Activated naive CD8-positive, alpha-beta T cell (primary cell): ENCODE data around the gene ARHGAP45.
"Not testable (repeated sequence)": the region's sequence is repeated elsewhere in the genome, so short reads cannot be mapped to it uniquely, and the experiment has no call there.

Experiments used
- H3K27ac Mint-ChIP-seq: one replicate; pipeline ENCODE4 v1.8.0; 2021; ENCODE audit warnings: mixed read lengths
- H3K27me3 Mint-ChIP-seq: one replicate; pipeline ENCODE4 v1.8.0; 2021; ENCODE audit warnings: mixed read lengths
- H3K36me3 Mint-ChIP-seq: one replicate; pipeline ENCODE4 v1.8.0; 2021; ENCODE audit warnings: mixed read lengths
- H3K4me1 Mint-ChIP-seq: one replicate; pipeline ENCODE4 v1.8.0; 2021; ENCODE audit warnings: low read depth, mixed read lengths
- H3K4me3 Mint-ChIP-seq: one replicate; pipeline ENCODE4 v1.8.0; 2021; ENCODE audit warnings: mild to moderate bottlenecking, mixed read lengths
- H3K9me3 Mint-ChIP-seq: one replicate; pipeline ENCODE4 v1.8.0; 2021; ENCODE audit warnings: low read depth, mixed read lengths

The ARHGAP45 gene

DNA sequence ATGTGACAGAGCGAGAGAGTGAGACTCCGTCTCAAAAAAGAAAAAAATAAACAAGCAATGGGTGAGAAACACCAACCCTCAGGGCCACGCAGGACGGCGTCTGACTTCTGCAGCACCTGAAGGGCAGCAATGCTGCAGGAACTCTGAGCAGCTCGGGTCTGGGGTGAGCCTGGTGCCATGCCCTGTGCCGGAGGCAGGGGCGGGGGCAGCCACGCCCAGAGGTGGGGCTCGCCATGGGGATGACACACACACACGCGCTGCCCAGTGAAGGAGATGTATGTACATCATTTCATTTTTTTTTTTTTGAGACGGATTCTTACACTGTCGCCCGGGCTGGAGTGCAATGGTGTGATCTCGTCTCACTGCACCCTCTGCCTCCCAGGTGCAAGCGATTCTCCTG lies 61.1 kb downstream of the ARHGAP45 start:
- Mint-ChIP-seq H3K4me1 (peaks cover 17% of the 10 kb centered on the region), H3K27me3 (no peaks in the 10 kb centered on the region), H3K36me3 (no peaks in the 10 kb centered on the region), H3K27ac (peak overlapping the region; percentile 46), H3K9me3 (no peaks in the 10 kb centered on the region), H3K4me3 (no peak overlapping the region)

DNA sequence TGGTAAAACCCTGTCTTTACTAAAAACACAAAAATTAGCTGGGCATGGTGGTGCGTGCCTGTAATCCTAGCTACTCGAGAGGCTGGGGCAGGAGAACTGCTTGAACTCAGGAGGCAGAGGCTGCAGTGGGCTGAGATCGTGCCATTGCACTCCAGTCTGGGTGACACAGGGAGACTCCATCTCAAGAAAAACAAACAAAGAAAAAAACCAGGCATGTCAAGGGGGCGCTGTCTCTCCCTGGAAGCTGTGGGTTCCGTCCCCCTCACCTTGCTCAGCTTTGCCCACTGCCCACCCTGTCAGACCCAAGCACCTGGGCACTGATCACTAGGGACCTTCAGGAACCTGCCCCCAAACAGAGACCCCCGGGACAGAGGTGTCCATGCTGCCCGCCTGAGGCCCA lies 62.1 kb downstream of the ARHGAP45 start:
- not testable (repeated sequence) for H3K4me3 Mint-ChIP-seq, H3K9me3 Mint-ChIP-seq, H3K27me3 Mint-ChIP-seq, H3K27ac Mint-ChIP-seq, H3K36me3 Mint-ChIP-seq
- H3K4me1 Mint-ChIP-seq = peaks cover 17% of the 10 kb centered on the region

DNA sequence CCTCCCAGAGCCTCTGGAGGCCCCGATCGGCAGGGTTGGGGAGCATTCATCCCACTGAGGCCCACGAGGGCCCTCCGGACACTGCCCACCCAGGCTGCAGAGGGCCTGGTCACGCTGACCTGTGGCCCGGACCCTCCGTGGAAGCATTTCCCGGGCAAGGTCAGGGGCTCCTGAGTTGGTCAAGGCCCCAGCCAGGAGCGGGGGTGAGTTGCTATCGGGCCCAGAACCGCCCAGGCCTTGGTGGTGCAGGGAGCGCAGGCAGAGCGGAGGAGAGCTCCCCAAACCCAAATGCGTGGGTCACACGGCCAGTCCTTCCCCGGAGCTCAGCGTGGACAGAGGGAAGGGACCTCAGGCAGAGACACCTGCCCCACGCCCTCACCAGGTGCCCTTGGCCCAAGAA lies 62.6 kb downstream of the ARHGAP45 start:
- Mint-ChIP-seq H3K9me3 (no peaks in the 10 kb centered on the region), H3K4me3 (peak overlapping the region; percentile 83), H3K27ac (no peak overlapping the region), H3K27me3 (no peaks in the 10 kb centered on the region), H3K36me3 (no peaks in the 10 kb centered on the region), H3K4me1 (peaks cover 17% of the 10 kb centered on the region)

DNA sequence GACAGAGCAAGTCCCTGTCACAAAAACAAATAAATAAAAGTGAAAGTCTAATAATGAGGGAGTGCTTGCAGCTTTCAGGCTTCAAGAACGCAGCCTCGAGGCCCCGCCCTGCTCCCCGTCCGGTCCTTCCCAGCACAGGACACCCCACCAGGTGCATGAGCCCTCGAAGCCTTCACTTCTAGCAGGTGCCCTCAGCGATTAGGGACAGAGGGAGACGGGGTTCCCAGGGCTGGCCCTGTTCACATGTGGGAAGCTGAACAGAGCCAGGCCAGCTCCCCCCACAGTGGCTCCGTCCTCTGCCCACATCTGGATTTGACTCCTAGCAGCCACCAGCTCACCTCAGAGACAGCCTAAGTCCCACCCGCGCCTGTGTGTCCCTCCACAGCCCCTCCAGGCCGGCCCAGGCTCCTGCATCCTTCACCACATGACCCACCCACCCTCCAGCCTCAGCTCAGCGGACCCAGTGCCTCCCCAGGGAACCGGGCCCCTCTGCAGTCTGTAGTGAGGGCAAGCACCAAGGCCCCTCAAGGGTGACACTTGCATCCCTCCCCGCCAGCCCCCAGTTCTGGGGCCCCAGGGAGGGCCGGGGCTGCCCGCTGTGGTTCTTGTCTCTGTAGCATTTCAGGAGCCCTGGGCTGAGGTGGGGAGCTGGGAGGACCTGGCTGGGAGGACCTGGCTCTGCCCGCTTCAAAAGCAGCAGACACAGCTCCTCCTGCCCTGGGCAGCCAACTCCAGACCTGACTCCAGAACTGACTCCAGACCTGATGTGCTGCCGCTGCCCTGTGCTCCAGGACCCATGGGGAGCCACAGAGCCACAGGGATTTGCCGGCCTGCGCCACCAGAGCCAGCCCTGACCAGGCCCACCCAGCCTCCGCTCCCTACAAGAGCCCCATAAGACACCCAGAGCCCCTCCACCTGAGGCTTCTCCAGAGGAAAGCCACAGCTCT lies 64.1 kb downstream of the ARHGAP45 start:
- H3K4me3 Mint-ChIP-seq = peak overlapping the region; percentile 83
- no peaks in the 10 kb centered on the region for H3K9me3 Mint-ChIP-seq
- H3K4me1 Mint-ChIP-seq = peaks cover 17% of the 10 kb centered on the region
- H3K27ac Mint-ChIP-seq = peak overlapping the region; percentile 81
- H3K27me3 Mint-ChIP-seq = no peaks in the 10 kb centered on the region
- no peaks in the 10 kb centered on the region for H3K36me3 Mint-ChIP-seq

GRCh38 chr19:1131718-1132551 lies 65.0 kb downstream of the ARHGAP45 start:
- Mint-ChIP-seq H3K4me3 (peak overlapping the region; percentile 83), H3K27ac (peak overlapping the region; percentile 80), H3K36me3 (no peaks in the 10 kb centered on the region), H3K4me1 (peaks cover 19% of the 10 kb centered on the region), H3K27me3 (no peaks in the 10 kb centered on the region), H3K9me3 (no peaks in the 10 kb centered on the region)

DNA sequence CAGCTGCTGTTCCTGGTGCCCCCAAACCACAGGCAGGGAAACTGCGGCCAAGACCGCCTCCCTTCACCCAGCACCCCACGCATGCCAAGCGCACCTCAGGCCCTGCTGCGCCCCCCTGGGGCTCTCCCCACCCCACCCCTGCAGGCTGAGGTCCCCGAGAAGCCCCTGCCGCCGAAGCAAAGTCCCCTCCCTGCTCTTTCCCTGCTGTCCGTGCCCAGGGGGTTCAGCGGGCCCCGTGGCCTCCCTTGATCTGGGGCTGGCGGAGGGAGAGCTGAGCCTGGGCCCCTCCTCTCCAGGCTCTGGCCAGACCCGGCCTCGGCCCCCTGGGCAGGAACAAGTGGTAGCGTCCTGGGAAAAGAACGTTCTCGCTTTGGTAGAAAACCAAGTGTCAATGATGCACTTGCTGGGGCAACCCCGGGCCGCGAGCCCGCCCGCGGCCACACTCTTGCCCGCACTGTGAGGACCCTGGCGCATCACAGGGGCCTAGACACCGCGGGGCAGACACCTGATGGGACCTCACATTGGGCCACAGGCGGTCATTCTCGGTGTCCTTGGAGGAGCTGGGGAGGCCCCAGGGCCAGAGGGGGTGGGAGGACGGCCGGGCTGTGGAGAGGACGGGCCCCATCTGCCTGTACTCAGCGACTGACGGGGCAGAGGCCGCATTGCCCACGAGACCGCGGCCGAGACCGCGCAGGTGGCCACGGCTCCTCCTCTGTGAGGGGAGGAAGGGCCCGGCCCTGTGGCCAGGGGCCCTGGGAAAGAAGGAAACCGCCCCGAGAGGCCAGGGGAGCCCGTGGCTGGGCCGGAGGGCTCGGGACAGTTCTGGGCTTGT lies 65.8 kb downstream of the ARHGAP45 start:
- Mint-ChIP-seq H3K4me3 (peak overlapping the region; percentile 83), H3K36me3 (no peaks in the 10 kb centered on the region), H3K27me3 (no peaks in the 10 kb centered on the region), H3K4me1 (peaks cover 17% of the 10 kb centered on the region), H3K27ac (peak overlapping the region; percentile 80), H3K9me3 (no peaks in the 10 kb centered on the region)

DNA sequence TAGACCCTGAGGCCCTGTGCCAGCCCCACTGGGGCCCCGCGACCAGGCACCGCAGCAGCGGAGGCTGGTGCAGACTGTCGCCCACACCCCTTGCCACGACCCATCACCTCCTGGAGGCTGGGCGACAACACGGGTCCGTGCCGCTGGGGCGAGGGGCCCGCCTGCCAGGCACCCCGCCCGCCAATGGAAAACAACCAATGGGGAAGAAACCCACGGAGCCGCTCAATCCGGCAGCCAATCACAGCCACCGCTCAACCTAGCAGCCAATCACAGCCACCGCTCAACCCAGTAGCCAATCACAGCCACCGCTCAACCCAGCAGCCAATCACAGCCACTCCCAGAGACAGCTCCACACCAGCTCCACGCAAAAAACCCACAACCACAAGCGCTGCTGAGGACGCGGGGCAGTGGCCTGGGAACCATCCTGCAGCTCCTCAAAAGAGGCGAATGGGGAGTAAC lies 66.5 kb downstream of the ARHGAP45 start:
- Mint-ChIP-seq H3K36me3 (no peaks in the 10 kb centered on the region), H3K4me1 (peaks cover 15% of the 10 kb centered on the region), H3K9me3 (no peaks in the 10 kb centered on the region), H3K27me3 (no peaks in the 10 kb centered on the region), H3K27ac (peak overlapping the region; percentile 85), H3K4me3 (peak overlapping the region; percentile 23)

DNA sequence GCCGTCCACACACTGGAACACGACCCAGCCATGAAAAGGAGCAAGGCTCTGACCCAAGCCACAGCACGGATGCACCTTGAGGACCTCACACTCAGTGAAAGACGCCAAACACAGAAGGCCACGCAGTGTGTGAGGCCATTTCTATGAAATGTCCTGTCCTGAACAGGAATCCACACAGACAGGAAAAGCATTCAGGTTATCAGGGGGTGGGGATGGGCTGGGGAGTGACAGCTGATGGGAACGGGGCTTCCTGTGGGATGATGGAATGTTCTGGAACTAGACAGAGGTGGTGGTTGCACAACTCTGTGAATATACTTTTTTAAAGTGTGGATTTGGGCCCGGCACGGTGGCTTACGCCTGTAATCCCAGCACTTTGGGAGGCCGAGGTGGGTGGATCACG lies 67.5 kb downstream of the ARHGAP45 start:
- H3K4me3 Mint-ChIP-seq = no peak overlapping the region
- peak overlapping the region; percentile 58 for H3K27ac Mint-ChIP-seq
- no peaks in the 10 kb centered on the region for H3K9me3 Mint-ChIP-seq

GRCh38 chr19:1135454-1135853 lies 68.5 kb downstream of the ARHGAP45 start:
- no peaks in the 10 kb centered on the region for H3K27me3 Mint-ChIP-seq
- H3K4me3 Mint-ChIP-seq = no peak overlapping the region
- peaks cover 7% of the 10 kb centered on the region for H3K4me1 Mint-ChIP-seq
- H3K36me3 Mint-ChIP-seq = no peaks in the 10 kb centered on the region
- no peaks in the 10 kb centered on the region for H3K9me3 Mint-ChIP-seq
- no peak overlapping the region for H3K27ac Mint-ChIP-seq

More for the DNA sequence above, 67.5 kb downstream of the ARHGAP45 start:
- Mint-ChIP-seq H3K4me1 (peaks cover 13% of the 10 kb centered on the region), H3K36me3 (no peaks in the 10 kb centered on the region), H3K27me3 (no peaks in the 10 kb centered on the region)

- no peaks in the 10 kb centered on the region for H3K27me3 Mint-ChIP-seq
- H3K4me1 Mint-ChIP-seq = peaks cover 2% of the 10 kb centered on the region
- H3K9me3 Mint-ChIP-seq = no peaks in the 10 kb centered on the region
- H3K27ac Mint-ChIP-seq = no peak overlapping the region
- no peak overlapping the region for H3K4me3 Mint-ChIP-seq
- H3K36me3 Mint-ChIP-seq = no peaks in the 10 kb centered on the region
These were observed 69.2 kb downstream of the ARHGAP45 start for GRCh38 chr19:1136201-1136600.
